HepG2 (cell line): Measurements from ENCODE around the gene WDR83. TPM values are rescaled to one million over a fixed set of nuclear protein-coding genes. Genes with fewer than 3 reads are reported as not detected.

ENCODE experiments used
- AKAP8 ChIP-seq: sonication (generic); formaldehyde crosslinking; IDR thresholded peaks from 2 replicates; pipeline ENCODE4 v1.5.1; 2020; ENCODE audit warnings: mild to moderate bottlenecking, missing genetic modification reagents
- ATRX ChIP-seq: sonication (generic); formaldehyde crosslinking; IDR thresholded peaks from 2 replicates; pipeline ENCODE4 v1.4.0; 2020; ENCODE audit warnings: missing genetic modification reagents, borderline replicate concordance
- FOXA1 ChIP-seq, 2 experiments: fragments of 450-650 bp in 1 of 2; sonication (generic) in 1 of 2; formaldehyde crosslinking in 1 of 2; IDR thresholded peaks; 2 replicates each; pipeline versions ENCODE4 v1.4.0 to v1.6.1; 2016 to 2020; ENCODE audit warnings: missing genetic modification reagents in 1 of 2
- FOXP1 ChIP-seq, 2 experiments: fragments of 450-650 bp in 1 of 2; IDR thresholded peaks; 2 replicates each; pipeline ENCODE4 v1.6.1; 2017 to 2018; ENCODE audit warnings: antibody characterized with exemption in 1 of 2
- KDM2A ChIP-seq: sonication (generic); formaldehyde crosslinking; IDR thresholded peaks from 2 replicates; pipeline ENCODE4 v1.4.0; 2020; ENCODE audit warnings: low read depth, missing genetic modification reagents, borderline replicate concordance
- RXRA ChIP-seq: sonication (generic); formaldehyde crosslinking; IDR thresholded peaks from 2 replicates; pipeline ENCODE4 v1.5.1; 2020; ENCODE audit warnings: missing genetic modification reagents
- SRSF1 ChIP-seq: fragments of 200-400 bp; formaldehyde crosslinking; optimal IDR thresholded peaks from 2 replicates; pipeline ENCODE3; 2017; ENCODE audit warnings: mild to moderate bottlenecking, low read depth, low read length, moderate library complexity
- SRY ChIP-seq: sonication (generic); formaldehyde crosslinking; IDR thresholded peaks from 2 replicates; pipeline ENCODE4 v1.8.0; 2022; ENCODE audit warnings: mild to moderate bottlenecking, missing genetic modification reagents
- ZBTB38 ChIP-seq: sonication (generic); formaldehyde crosslinking; IDR thresholded peaks from 2 replicates; pipeline ENCODE4 v1.5.1; 2020; ENCODE audit warnings: mild to moderate bottlenecking, missing genetic modification reagents
- ZNF350 ChIP-seq: sonication (generic); formaldehyde crosslinking; IDR thresholded peaks from 2 replicates; pipeline ENCODE4 v1.4.0; 2020; ENCODE audit warnings: mild to moderate bottlenecking, low read depth, missing genetic modification reagents, borderline replicate concordance
- ZNF501 ChIP-seq: sonication (generic); formaldehyde crosslinking; IDR thresholded peaks from 2 replicates; pipeline ENCODE4 v1.5.1; 2020; ENCODE audit warnings: mild to moderate bottlenecking, moderate library complexity, missing genetic modification reagents
- ZNF577 ChIP-seq: sonication (generic); formaldehyde crosslinking; IDR thresholded peaks from 2 replicates; pipeline ENCODE4 v1.4.0; 2020; ENCODE audit warnings: mild to moderate bottlenecking, low read depth, missing genetic modification reagents, borderline replicate concordance
- ZNF672 ChIP-seq: sonication (generic); formaldehyde crosslinking; IDR thresholded peaks from 2 replicates; pipeline ENCODE4 v1.8.1; 2022; ENCODE audit warnings: missing genetic modification reagents
- ZNF768 ChIP-seq: sonication (generic); formaldehyde crosslinking; IDR thresholded peaks from 2 replicates; pipeline ENCODE4 v1.4.0; 2020; ENCODE audit warnings: missing genetic modification reagents
- polyA plus RNA-seq, 8 experiments: library from polyadenylated mRNA; depleted of rRNA in 3 of 8; stranded (reverse) in 7 of 8; unstranded in 1 of 8; fragments of >200 nt; fragmentation: Illumina TruSeq in 4 of 8; extraction: Trizol in 4 of 8; gene quantifications; 2 replicates each; pipeline versions ENCODE4 v1.2.1 to v1.2.3, GENCODE V29; 2011 to 2016; ENCODE audit warnings: low read depth in 4 of 8, missing spikeins in 1 of 8, mixed read lengths in 1 of 8; ENCODE audit not compliant: insufficient read depth in 1 of 8
- total RNA-seq, 5 experiments: library from RNA; depleted of rRNA; stranded (reverse); fragments of >200 nt; fragmentation: Illumina TruSeq; extraction: Trizol; gene quantifications; 2 replicates each; pipeline ENCODE4 v1.2.3, GENCODE V29; 2016; ENCODE audit warnings: low read depth in 1 of 5
- TF ChIP-seq, protein P1 (sequence below): sonication (generic); formaldehyde crosslinking; IDR thresholded peaks from one replicate; pipeline ENCODE4 v1.5.1; 2020; ENCODE audit warnings: mild to moderate bottlenecking, missing genetic modification reagents; ENCODE audit errors: not compliant biosample characterization
- TF ChIP-seq, protein P2 (sequence below): sonication (generic); formaldehyde crosslinking; IDR thresholded peaks from 2 replicates; pipeline ENCODE4 v1.9.0; 2021; ENCODE audit warnings: missing genetic modification reagents, borderline replicate concordance
- TF ChIP-seq, protein P3 (sequence below): sonication (generic); formaldehyde crosslinking; IDR thresholded peaks from 2 replicates; pipeline ENCODE4 v1.8.0; 2022; ENCODE audit warnings: missing genetic modification reagents, mild to moderate bottlenecking, moderate library complexity, borderline replicate concordance

WDR83 gene
- total and polyA plus RNA-seq, 2 of the 13 experiments (the other 11 are each of a cell fraction or from before 2014, with no cell fraction given) = 4.5 to 10.7 TPM

DNA sequence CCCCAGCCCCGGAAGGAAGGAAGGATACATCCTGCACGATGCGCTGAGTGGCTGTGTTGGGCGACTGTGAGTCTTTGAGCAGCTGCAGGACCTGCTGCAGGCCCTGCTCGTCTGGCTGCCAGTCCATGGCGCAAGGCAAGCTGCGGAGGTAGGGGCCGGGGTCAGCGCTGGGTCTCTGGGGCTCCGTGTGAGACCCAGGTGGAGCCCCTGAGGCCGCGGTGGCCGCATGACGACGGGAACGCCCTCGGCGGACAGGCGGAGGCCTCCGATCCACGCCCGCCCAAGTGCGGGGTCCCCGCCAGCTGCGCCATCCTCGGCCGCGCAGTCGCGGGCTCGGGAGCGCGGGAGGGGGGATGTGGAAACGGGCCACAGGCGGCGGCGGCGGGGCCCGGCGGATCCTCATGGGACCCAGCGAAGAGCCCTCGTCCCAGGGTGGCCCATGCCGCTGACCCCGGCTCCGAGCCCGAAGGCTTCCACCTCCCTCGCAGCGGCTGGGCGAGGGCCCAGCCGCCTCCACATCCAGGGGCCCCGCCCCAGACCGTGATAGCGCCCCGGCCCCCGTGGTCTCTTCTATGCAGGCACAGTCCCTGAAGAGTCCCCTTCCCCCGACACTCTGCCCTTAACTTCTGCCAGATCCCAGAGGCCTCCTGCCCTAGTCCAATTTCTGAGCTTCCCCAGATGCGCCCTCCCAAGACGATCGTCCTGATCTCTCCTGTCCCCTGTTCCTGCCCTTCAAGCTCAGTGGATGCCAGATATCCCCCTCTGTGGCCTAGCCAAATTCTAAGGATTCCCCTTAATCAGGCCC lies 54.4 kb downstream of the WDR83 start (continued):
- TF ChIP-seq, protein P1, sequence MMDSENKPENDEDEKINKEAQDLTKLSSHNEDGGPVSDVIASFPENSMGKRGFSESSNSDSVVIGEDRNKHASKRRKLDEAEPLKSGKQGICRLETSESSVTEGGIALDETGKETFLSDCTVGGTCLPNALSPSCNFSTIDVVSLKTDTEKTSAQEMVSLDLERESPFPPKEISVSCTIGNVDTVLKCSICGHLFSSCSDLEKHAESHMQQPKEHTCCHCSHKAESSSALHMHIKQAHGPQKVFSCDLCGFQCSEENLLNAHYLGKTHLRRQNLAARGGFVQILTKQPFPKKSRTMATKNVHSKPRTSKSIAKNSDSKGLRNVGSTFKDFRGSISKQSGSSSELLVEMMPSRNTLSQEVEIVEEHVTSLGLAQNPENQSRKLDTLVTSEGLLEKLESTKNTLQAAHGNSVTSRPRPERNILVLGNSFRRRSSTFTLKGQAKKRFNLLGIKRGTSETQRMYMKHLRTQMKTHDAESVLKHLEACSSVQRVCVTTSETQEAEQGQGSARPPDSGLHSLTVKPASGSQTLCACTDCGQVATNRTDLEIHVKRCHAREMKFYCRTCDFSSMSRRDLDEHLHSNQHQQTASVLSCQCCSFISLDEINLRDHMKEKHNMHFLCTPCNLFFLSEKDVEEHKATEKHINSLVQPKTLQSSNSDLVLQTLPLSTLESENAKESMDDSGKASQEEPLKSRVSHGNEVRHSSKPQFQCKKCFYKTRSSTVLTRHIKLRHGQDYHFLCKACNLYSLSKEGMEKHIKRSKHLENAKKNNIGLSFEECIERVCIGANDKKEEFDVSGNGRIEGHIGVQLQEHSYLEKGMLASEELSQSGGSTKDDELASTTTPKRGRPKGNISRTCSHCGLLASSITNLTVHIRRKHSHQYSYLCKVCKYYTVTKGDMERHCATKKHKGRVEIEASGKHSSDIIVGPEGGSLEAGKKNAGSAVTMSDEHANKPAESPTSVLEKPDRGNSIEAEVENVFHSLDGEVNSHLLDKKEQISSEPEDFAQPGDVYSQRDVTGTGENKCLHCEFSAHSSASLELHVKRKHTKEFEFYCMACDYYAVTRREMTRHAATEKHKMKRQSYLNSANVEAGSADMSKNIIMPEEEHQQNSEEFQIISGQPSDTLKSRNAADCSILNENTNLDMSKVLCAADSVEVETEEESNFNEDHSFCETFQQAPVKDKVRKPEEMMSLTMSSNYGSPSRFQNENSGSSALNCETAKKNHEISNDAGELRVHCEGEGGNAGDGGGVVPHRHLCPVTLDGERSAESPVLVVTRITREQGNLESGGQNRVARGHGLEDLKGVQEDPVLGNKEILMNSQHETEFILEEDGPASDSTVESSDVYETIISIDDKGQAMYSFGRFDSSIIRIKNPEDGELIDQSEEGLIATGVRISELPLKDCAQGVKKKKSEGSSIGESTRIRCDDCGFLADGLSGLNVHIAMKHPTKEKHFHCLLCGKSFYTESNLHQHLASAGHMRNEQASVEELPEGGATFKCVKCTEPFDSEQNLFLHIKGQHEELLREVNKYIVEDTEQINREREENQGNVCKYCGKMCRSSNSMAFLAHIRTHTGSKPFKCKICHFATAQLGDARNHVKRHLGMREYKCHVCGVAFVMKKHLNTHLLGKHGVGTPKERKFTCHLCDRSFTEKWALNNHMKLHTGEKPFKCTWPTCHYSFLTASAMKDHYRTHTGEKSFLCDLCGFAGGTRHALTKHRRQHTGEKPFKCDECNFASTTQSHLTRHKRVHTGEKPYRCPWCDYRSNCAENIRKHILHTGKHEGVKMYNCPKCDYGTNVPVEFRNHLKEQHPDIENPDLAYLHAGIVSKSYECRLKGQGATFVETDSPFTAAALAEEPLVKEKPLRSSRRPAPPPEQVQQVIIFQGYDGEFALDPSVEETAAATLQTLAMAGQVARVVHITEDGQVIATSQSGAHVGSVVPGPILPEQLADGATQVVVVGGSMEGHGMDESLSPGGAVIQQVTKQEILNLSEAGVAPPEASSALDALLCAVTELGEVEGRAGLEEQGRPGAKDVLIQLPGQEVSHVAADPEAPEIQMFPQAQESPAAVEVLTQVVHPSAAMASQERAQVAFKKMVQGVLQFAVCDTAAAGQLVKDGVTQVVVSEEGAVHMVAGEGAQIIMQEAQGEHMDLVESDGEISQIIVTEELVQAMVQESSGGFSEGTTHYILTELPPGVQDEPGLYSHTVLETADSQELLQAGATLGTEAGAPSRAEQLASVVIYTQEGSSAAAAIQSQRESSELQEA (CRISPR knock-in tag) = peak; percentile 15
- TF ChIP-seq ZNF672 = no peak
- no peak for TF ChIP-seq FOXA1 (IDR thresholded peaks at IDR 0.05)
- TF ChIP-seq FOXA1 (CRISPR knock-in tag; IDR thresholded peaks at IDR 0.05) = no peak
- TF ChIP-seq AKAP8 (CRISPR knock-in tag) = peak; percentile 41; the same call in 1 of the 2 replicates
- TF ChIP-seq SRSF1 = peak; percentile 20
- TF ChIP-seq ZNF768 (CRISPR knock-in tag) = peak; percentile 54; the same call in 1 of the 2 replicates
- TF ChIP-seq, protein P2, sequence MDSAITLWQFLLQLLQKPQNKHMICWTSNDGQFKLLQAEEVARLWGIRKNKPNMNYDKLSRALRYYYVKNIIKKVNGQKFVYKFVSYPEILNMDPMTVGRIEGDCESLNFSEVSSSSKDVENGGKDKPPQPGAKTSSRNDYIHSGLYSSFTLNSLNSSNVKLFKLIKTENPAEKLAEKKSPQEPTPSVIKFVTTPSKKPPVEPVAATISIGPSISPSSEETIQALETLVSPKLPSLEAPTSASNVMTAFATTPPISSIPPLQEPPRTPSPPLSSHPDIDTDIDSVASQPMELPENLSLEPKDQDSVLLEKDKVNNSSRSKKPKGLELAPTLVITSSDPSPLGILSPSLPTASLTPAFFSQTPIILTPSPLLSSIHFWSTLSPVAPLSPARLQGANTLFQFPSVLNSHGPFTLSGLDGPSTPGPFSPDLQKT (CRISPR knock-in tag) = no peak
- peak; percentile 71; the same call in 1 of the 2 replicates for TF ChIP-seq ZBTB38
- TF ChIP-seq FOXP1 (IDR thresholded peaks at IDR 0.05) = no peak
- no peak for TF ChIP-seq FOXP1 (CRISPR knock-in tag; IDR thresholded peaks at IDR 0.05)
- no peak for TF ChIP-seq ZNF577 (CRISPR knock-in tag)
- TF ChIP-seq ATRX (CRISPR knock-in tag) = no peak
- no peak for TF ChIP-seq ZNF501 (CRISPR knock-in tag)
- TF ChIP-seq KDM2A = peak; percentile 17; the same call in 1 of the 2 replicates
- TF ChIP-seq ZNF350 (CRISPR knock-in tag) = no peak
- TF ChIP-seq, protein P3, sequence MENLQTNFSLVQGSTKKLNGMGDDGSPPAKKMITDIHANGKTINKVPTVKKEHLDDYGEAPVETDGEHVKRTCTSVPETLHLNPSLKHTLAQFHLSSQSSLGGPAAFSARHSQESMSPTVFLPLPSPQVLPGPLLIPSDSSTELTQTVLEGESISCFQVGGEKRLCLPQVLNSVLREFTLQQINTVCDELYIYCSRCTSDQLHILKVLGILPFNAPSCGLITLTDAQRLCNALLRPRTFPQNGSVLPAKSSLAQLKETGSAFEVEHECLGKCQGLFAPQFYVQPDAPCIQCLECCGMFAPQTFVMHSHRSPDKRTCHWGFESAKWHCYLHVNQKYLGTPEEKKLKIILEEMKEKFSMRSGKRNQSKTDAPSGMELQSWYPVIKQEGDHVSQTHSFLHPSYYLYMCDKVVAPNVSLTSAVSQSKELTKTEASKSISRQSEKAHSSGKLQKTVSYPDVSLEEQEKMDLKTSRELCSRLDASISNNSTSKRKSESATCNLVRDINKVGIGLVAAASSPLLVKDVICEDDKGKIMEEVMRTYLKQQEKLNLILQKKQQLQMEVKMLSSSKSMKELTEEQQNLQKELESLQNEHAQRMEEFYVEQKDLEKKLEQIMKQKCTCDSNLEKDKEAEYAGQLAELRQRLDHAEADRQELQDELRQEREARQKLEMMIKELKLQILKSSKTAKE (CRISPR knock-in tag) = no peak
- 0 out of 2 replicates have a peak, but pooled peaks have one; percentile 44 for TF ChIP-seq SRY (CRISPR knock-in tag)
- peak; percentile 42; the same call in 1 of the 2 replicates for TF ChIP-seq RXRA (CRISPR knock-in tag)
